ENCODE results near the gene STRIP1. TPM values are rescaled to one million over a fixed set of nuclear protein-coding genes. Genes with fewer than 3 reads are reported as not detected.
"Not testable (repeated sequence)": the region's sequence is repeated elsewhere in the genome, so short reads cannot be mapped to it uniquely, and the experiment has no call there.

Gene STRIP1
- total RNA-seq, 4 donors from 2014 or later, result 17.1 to 102 (median 42.0) TPM

- TF ChIP-seq POLR2A (IDR thresholded peaks at IDR 0.05) (no peak), CTCF (IDR thresholded peaks at IDR 0.05) (no peak)
- H3K36me3 ChIP-seq, result no peaks in the 10 kb centered on the region
- intact Hi-C loops (cut with DNase I; ENCODE audit: low total_unique reads), result no loop called here
- no peaks in the 10 kb centered on the region for H3K9me3 ChIP-seq
- H3K4me1 ChIP-seq, result no peaks in the 10 kb centered on the region
- no peak overlapping the region for H3K4me3 ChIP-seq
- DNase-seq, result no peak
- H3K27ac ChIP-seq, result no peak overlapping the region
- H3K27me3 ChIP-seq, result no peaks in the 10 kb centered on the region
These were observed 16.0 kb upstream of the STRIP1 start for GRCh38 chr1:110018396-110018795.

GRCh38 chr1:110019770-110020169 lies 14.7 kb upstream of the STRIP1 start:
- no peaks in the 10 kb centered on the region for H3K4me1 ChIP-seq
- DNase-seq, result no peak
- no peak overlapping the region for H3K4me3 ChIP-seq
- TF ChIP-seq CTCF (IDR thresholded peaks at IDR 0.05) (no peak), POLR2A (IDR thresholded peaks at IDR 0.05) (no peak)
- no peaks in the 10 kb centered on the region for H3K27me3 ChIP-seq
- H3K36me3 ChIP-seq, result no peaks in the 10 kb centered on the region
- no peak overlapping the region for H3K27ac ChIP-seq
- intact Hi-C loops (cut with DNase I; ENCODE audit: low total_unique reads), result no loop called here
- no peaks in the 10 kb centered on the region for H3K9me3 ChIP-seq

GRCh38 chr1:110021285-110021684 lies 13.1 kb upstream of the STRIP1 start:
- intact Hi-C loops (cut with DNase I; ENCODE audit: low total_unique reads), result no loop called here
- no peaks in the 10 kb centered on the region for H3K9me3 ChIP-seq
- no peaks in the 10 kb centered on the region for H3K36me3 ChIP-seq
- no peaks in the 10 kb centered on the region for H3K4me1 ChIP-seq
- no peaks in the 10 kb centered on the region for H3K27me3 ChIP-seq
- no peak for DNase-seq
- H3K4me3 ChIP-seq, result no peak overlapping the region
- H3K27ac ChIP-seq, result no peak overlapping the region
- TF ChIP-seq POLR2A (IDR thresholded peaks at IDR 0.05) (no peak), CTCF (IDR thresholded peaks at IDR 0.05) (no peak)

GRCh38 chr1:110024613-110025012 lies 9.8 kb upstream of the STRIP1 start:
- no peak for DNase-seq
- H3K27me3 ChIP-seq, result no peaks in the 10 kb centered on the region
- H3K36me3 ChIP-seq, result no peaks in the 10 kb centered on the region
- H3K4me3 ChIP-seq, result no peak overlapping the region
- intact Hi-C loops (cut with DNase I; ENCODE audit: low total_unique reads), result no loop called here
- no peak for TF ChIP-seq CTCF (IDR thresholded peaks at IDR 0.05)
- TF ChIP-seq POLR2A (IDR thresholded peaks at IDR 0.05), result no peak
- no peaks in the 10 kb centered on the region for H3K4me1 ChIP-seq
- H3K27ac ChIP-seq, result no peak overlapping the region
- H3K9me3 ChIP-seq, result no peaks in the 10 kb centered on the region

- intact Hi-C loops (cut with DNase I; ENCODE audit: low total_unique reads); H3K9me3 ChIP-seq; H3K4me3 ChIP-seq; H3K27ac ChIP-seq; DNase-seq; H3K36me3 ChIP-seq; H3K4me1 ChIP-seq; H3K27me3 ChIP-seq: not testable (repeated sequence)
These were observed 3.7 kb upstream of the STRIP1 start for GRCh38 chr1:110030687-110031086.

GRCh38 chr1:110032327-110032726 lies 2.1 kb upstream of the STRIP1 start:
- H3K4me1 ChIP-seq, result peaks cover 0 to 5% of the 10 kb centered on the region in 2 donors
- H3K9me3 ChIP-seq, result no peaks in the 10 kb centered on the region
- no peak overlapping the region for H3K27ac ChIP-seq
- TF ChIP-seq CTCF (IDR thresholded peaks at IDR 0.05), result no peak
- TF ChIP-seq POLR2A (IDR thresholded peaks at IDR 0.05), result no peak
- no peaks in the 10 kb centered on the region for H3K27me3 ChIP-seq
- no peak overlapping the region for H3K4me3 ChIP-seq
- DNase-seq, result no peak
- intact Hi-C loops (cut with DNase I; ENCODE audit: low total_unique reads), result no loop called here
- H3K36me3 ChIP-seq, result no peaks in the 10 kb centered on the region

Data from uterus (tissue), 4 donors.